Transverse colon (tissue), 4 donors: ENCODE results near the gene PODNL1. TPM values are rescaled to one million over a fixed set of nuclear protein-coding genes. Genes with fewer than 3 reads are reported as not detected.

Source experiments
- DNase-seq: peaks from one replicate; pipeline ENCODE4 v3.0.0-alpha.2; 2019
- H3K27ac ChIP-seq, 4 donors: fragments of 200-600 bp; sonication (generic); 2 replicates each; pipeline ENCODE4 v1.5.1; 2016 to 2018; ENCODE audit warnings: inconsistent platforms in 4 of 4
- H3K27me3 ChIP-seq: fragments of 200-600 bp; sonication (generic); 2 replicates; pipeline ENCODE4 v1.5.1; 2017; ENCODE audit warnings: inconsistent platforms
- H3K36me3 ChIP-seq, 4 donors: fragments of 200-600 bp; sonication (generic); 2 replicates each; pipeline ENCODE4 v1.5.1; 2017 to 2019; ENCODE audit warnings: inconsistent platforms in 4 of 4
- H3K4me1 ChIP-seq, 4 donors: fragments of 200-600 bp; sonication (generic); 2 replicates each; pipeline ENCODE4 v1.5.1; 2017 to 2020; ENCODE audit warnings: inconsistent platforms in 4 of 4
- H3K4me3 ChIP-seq, 4 donors: fragments of 200-600 bp; sonication (generic); 1 replicate in 1 of 4; 2 replicates in 3 of 4; pipeline versions ENCODE4 v1.5.1 to v1.6.1; 2017 to 2019; ENCODE audit warnings: inconsistent platforms in 4 of 4
- H3K9me3 ChIP-seq, 2 donors: fragments of 200-600 bp; sonication (generic); 2 replicates each; pipeline ENCODE4 v1.5.1; 2017 to 2019; ENCODE audit warnings: inconsistent platforms in 2 of 2
- EP300 ChIP-seq: sonication (generic); formaldehyde crosslinking; IDR thresholded peaks from one replicate; pipeline ENCODE4 v1.6.1; 2017; ENCODE audit warnings: antibody characterized with exemption, low read depth
- POLR2A ChIP-seq: fragments of 450-650 bp; IDR thresholded peaks from one replicate; pipeline ENCODE4 v1.6.1; 2016; ENCODE audit warnings: antibody characterized with exemption, mild to moderate bottlenecking, moderate library complexity
- POLR2AphosphoS5 ChIP-seq, 3 donors: sonication (generic); formaldehyde crosslinking; IDR thresholded peaks; one replicate each; pipeline ENCODE4 v1.6.1; 2016; ENCODE audit warnings: antibody characterized with exemption in 3 of 3
- WGBS, 2 donors: methylation state at CpG; one replicate each; pipeline ENCODE4 v1.1.5; 2018; ENCODE audit warnings: low coverage in 1 of 2; 5-methylcytosine and 5-hydroxymethylcytosine counted together
- in situ Hi-C, 4 donors: fragments of 200-750 bp; cut with MboI; loops; one replicate each; pipeline versions ENCODE4 v1.15.0 to v1.15.1; 2017; ENCODE audit warnings: low sequenced_read_pairs in 3 of 4, low pct_ligation_motif_present in 1 of 4, low pct_unique_long_range_greater_than_20kb in 1 of 4
- intact Hi-C: fragments of 100-400 bp; cut with DNase I; formaldehyde crosslinking; loops from one replicate; pipeline ENCODE4 v1.15.1; 2023; ENCODE audit warnings: low total_unique reads
- total RNA-seq, 4 donors: library from RNA; depleted of rRNA; stranded (reverse); fragments of >200 nt; gene quantifications; one replicate each; pipeline ENCODE4 v1.1.0, GENCODE V29; 2016
- TF ChIP-seq, protein P1 (sequence below), 5 experiments: fragments of 200-600 bp in 3 of 5; fragments of 450-650 bp in 2 of 5; sonication (generic) in 3 of 5; IDR thresholded peaks; 1 replicate in 2 of 5; 2 replicates in 3 of 5; pipeline ENCODE4 v1.5.1; 2016 to 2017; ENCODE audit warnings: antibody characterized with exemption in 5 of 5, inconsistent platforms in 3 of 5, mild to moderate bottlenecking in 2 of 5, moderate library complexity in 1 of 5

Gene PODNL1
- total RNA-seq, 4 donors from 2014 or later, result 3.0 to 15.3 (median 3.2) TPM

GRCh38 chr19:13985771-13986347 lies 47.6 kb upstream of the PODNL1 start:
- H3K36me3 ChIP-seq, result no peaks in the 10 kb centered on the region
- in situ Hi-C loops, result no loop called here
- peak overlapping the region; percentile 73 to 84 (median 80) for H3K27ac ChIP-seq
- H3K27me3 ChIP-seq, result no peaks in the 10 kb centered on the region
- no peak for DNase-seq
- intact Hi-C loops, result no loop called here
- no peak overlapping the region for H3K4me3 ChIP-seq
- no peaks in the 10 kb centered on the region for H3K9me3 ChIP-seq
- peaks cover 10 to 21% (median 16%) of the 10 kb centered on the region in 4 donors for H3K4me1 ChIP-seq
- 73% methylated on average over 10 of the region's 10 CpGs; no CpG with 5 or more reads in 1 of the 2 donors for WGBS, 2 donors
- TF ChIP-seq POLR2AphosphoS5 (IDR thresholded peaks at IDR 0.05), result no peak
- TF ChIP-seq POLR2A, result no peak
- TF ChIP-seq, protein P1, sequence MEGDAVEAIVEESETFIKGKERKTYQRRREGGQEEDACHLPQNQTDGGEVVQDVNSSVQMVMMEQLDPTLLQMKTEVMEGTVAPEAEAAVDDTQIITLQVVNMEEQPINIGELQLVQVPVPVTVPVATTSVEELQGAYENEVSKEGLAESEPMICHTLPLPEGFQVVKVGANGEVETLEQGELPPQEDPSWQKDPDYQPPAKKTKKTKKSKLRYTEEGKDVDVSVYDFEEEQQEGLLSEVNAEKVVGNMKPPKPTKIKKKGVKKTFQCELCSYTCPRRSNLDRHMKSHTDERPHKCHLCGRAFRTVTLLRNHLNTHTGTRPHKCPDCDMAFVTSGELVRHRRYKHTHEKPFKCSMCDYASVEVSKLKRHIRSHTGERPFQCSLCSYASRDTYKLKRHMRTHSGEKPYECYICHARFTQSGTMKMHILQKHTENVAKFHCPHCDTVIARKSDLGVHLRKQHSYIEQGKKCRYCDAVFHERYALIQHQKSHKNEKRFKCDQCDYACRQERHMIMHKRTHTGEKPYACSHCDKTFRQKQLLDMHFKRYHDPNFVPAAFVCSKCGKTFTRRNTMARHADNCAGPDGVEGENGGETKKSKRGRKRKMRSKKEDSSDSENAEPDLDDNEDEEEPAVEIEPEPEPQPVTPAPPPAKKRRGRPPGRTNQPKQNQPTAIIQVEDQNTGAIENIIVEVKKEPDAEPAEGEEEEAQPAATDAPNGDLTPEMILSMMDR (IDR thresholded peaks at IDR 0.05), result no peak
- TF ChIP-seq EP300, result no peak

- in situ Hi-C loops (no loop called here), intact Hi-C loops (no loop called here)
- H3K9me3 ChIP-seq, result no peaks in the 10 kb centered on the region
- no peak for TF ChIP-seq POLR2A
- H3K27ac ChIP-seq, result peak overlapping the region in 3 of 4 donors; percentile 73 to 84 (median 81)
- no peak for DNase-seq
- H3K4me1 ChIP-seq, result peaks cover 10 to 21% (median 16%) of the 10 kb centered on the region in 4 donors
- H3K4me3 ChIP-seq, result no peak overlapping the region
- H3K36me3 ChIP-seq, result no peaks in the 10 kb centered on the region
- WGBS, 2 donors, result 81 to 100% methylated on average over 2 to 25 of the region's 25 CpGs
- no peaks in the 10 kb centered on the region for H3K27me3 ChIP-seq
Measured at GRCh38 chr19:13984875-13985741, 46.9 kb upstream of the PODNL1 start.

DNA sequence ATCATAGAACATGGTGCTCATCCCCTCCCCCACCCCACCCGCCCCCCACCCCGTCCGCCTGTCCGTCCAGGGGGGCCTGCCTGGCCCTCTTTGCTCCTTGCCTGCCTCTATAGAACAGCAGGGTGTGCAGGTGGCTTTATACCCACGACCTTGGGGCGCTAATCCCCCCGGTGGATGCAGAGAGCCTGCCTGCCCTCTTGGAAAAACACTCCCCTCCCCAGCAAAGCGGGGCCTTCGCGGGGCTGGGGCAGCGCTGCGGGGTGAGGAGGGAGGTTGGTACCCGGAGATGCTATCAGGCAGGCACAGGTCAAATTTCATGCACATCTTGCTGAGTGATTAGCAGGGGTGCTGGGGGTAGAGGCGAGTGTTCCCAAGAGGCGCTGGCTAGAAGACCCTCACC lies 46.0 kb upstream of the PODNL1 start:
- Histone ChIP-seq H3K36me3 (no peaks in the 10 kb centered on the region), H3K4me1 (peaks cover 15 to 27% (median 20%) of the 10 kb centered on the region in 4 donors), H3K27ac (no peak overlapping the region), H3K9me3 (no peaks in the 10 kb centered on the region), H3K27me3 (no peaks in the 10 kb centered on the region), H3K4me3 (no peak overlapping the region)
- DNase-seq, result no peak
- TF ChIP-seq EP300 (no peak), POLR2A (no peak), POLR2AphosphoS5 (IDR thresholded peaks at IDR 0.05) (no peak)
- TF ChIP-seq, protein P1 (IDR thresholded peaks at IDR 0.05), result no peak
- in situ Hi-C loops, result no loop called here
- intact Hi-C loops, result no loop called here
- WGBS, 2 donors, result 89% methylated on average over 10 of the region's 15 CpGs; no CpG with 5 or more reads in 1 of the 2 donors

- Histone ChIP-seq H3K27ac (no peak overlapping the region), H3K4me3 (no peak overlapping the region), H3K36me3 (no peaks in the 10 kb centered on the region), H3K4me1 (peaks cover 18 to 34% (median 25%) of the 10 kb centered on the region in 4 donors), H3K9me3 (no peaks in the 10 kb centered on the region), H3K27me3 (no peaks in the 10 kb centered on the region)
- 97% methylated on average over 11 of the region's 21 CpGs; no CpG with 5 or more reads in 1 of the 2 donors for WGBS, 2 donors
- DNase-seq, result no peak
- in situ Hi-C loops, result no loop called here
- TF ChIP-seq, protein P1 (IDR thresholded peaks at IDR 0.05), result no peak
- TF ChIP-seq EP300 (no peak), POLR2AphosphoS5 (IDR thresholded peaks at IDR 0.05) (no peak), POLR2A (no peak)
- intact Hi-C loops, result no loop called here
Measured at GRCh38 chr19:13983213-13983889, 45.1 kb upstream of the PODNL1 start.
